Parathyroid adenoma (tissue), 2 donors: ENCODE measurements around the gene MYO1D.

Source experiments
- H2AFZ ChIP-seq: fragments of 300-600 bp; sonication (generic); one replicate; pipeline ENCODE4 v1.7.0; 2017; ENCODE audit warnings: antibody characterized with exemption, mild to moderate bottlenecking
- H3K27ac ChIP-seq: fragments of 300-600 bp; sonication (generic); one replicate; pipeline ENCODE4 v1.7.0; 2017
- H3K27me3 ChIP-seq: fragments of 300-600 bp; sonication (generic); one replicate; pipeline ENCODE4 v1.7.0; 2017; ENCODE audit warnings: low read length; ENCODE audit not compliant: control insufficient read depth, insufficient read depth
- H3K36me3 ChIP-seq: fragments of 300-600 bp; sonication (generic); one replicate; pipeline ENCODE4 v1.7.0; 2017; ENCODE audit warnings: low read length; ENCODE audit not compliant: control insufficient read depth, insufficient read depth
- H3K4me1 ChIP-seq: fragments of 300-600 bp; sonication (generic); one replicate; pipeline ENCODE4 v1.7.0; 2017; ENCODE audit warnings: control low read depth
- H3K4me2 ChIP-seq: fragments of 300-600 bp; sonication (generic); one replicate; pipeline ENCODE4 v1.7.0; 2017; ENCODE audit warnings: low read length
- H3K4me3 ChIP-seq: fragments of 300-600 bp; sonication (generic); one replicate; pipeline ENCODE4 v1.7.0; 2017; ENCODE audit warnings: low read depth, low read length
- H3K79me2 ChIP-seq: fragments of 300-600 bp; sonication (generic); one replicate; pipeline ENCODE4 v1.7.0; 2017; ENCODE audit warnings: control low read depth
- H3K9ac ChIP-seq: fragments of 300-600 bp; sonication (generic); one replicate; pipeline ENCODE4 v1.7.0; 2017; ENCODE audit warnings: mild to moderate bottlenecking
- H3K9me3 ChIP-seq: fragments of 300-600 bp; sonication (generic); one replicate; pipeline ENCODE4 v1.7.0; 2017; ENCODE audit warnings: low read length; ENCODE audit not compliant: control insufficient read depth
- TF ChIP-seq, protein P1 (sequence below): fragments of 300-600 bp; sonication (generic); IDR thresholded peaks from one replicate; pipeline ENCODE4 v1.7.0; 2017; ENCODE audit warnings: antibody characterized with exemption, mild to moderate bottlenecking
- donor health status: primary hyperparathyroidism.

MYO1D gene

DNA sequence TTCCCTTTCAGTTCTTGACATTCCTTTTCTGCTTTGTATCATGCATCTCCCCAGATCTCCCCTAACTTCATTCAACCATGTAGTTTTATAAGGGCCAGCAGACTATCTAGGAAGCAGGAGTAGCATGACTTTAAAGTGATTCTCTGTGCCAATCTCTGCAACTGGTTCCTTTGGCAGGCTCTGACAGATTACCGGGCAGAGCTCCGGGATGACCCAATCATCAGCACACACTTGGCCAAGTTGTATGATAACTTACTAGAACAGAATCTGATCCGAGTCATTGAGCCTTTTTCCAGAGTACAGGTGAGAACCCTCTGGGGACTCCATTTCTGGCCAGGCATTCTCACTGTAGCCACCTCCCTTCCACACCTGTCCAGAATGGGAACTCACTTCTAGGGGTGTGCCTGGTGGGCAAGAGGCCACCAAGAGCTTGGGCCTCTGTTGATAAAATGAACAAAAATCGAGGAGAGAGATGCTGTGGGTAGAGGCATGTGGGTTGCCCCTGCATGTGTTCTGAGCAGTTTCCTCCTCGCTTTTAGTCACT lies 397.8 kb downstream of the MYO1D start:
- Histone ChIP-seq H2AFZ (no peak overlapping the region), H3K36me3 (no peaks in the 10 kb centered on the region), H3K4me2 (no peak overlapping the region), H3K4me3 (no peak overlapping the region), H3K9me3 (no peaks in the 10 kb centered on the region), H3K79me2 (no peaks in the 10 kb centered on the region), H3K27me3 (no peaks in the 10 kb centered on the region), H3K9ac (no peak overlapping the region), H3K4me1 (peaks cover 2% of the 10 kb centered on the region), H3K27ac (no peak overlapping the region)
- TF ChIP-seq, protein P1, sequence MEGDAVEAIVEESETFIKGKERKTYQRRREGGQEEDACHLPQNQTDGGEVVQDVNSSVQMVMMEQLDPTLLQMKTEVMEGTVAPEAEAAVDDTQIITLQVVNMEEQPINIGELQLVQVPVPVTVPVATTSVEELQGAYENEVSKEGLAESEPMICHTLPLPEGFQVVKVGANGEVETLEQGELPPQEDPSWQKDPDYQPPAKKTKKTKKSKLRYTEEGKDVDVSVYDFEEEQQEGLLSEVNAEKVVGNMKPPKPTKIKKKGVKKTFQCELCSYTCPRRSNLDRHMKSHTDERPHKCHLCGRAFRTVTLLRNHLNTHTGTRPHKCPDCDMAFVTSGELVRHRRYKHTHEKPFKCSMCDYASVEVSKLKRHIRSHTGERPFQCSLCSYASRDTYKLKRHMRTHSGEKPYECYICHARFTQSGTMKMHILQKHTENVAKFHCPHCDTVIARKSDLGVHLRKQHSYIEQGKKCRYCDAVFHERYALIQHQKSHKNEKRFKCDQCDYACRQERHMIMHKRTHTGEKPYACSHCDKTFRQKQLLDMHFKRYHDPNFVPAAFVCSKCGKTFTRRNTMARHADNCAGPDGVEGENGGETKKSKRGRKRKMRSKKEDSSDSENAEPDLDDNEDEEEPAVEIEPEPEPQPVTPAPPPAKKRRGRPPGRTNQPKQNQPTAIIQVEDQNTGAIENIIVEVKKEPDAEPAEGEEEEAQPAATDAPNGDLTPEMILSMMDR = no peak

DNA sequence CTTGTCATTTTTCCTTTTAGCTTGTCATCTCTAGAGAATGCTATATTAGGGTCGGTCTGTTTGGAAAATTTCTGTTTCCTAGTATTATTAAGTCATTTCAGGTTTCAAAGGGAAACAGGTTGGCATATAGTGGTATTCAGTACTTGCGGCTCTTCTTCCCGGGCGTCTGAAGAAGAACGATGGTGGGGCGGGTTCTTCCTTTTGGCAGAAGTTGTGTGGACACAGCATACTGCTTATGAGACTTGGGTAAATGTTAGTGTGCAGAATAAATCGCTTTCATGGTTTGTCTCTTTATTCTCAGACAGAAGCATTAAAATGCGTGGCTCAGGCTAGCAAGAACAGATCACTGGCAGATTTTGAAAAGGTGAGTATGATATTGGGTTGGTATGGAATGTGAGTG lies 399.7 kb downstream of the MYO1D start:
- Histone ChIP-seq H3K27ac (no peak overlapping the region), H3K27me3 (no peaks in the 10 kb centered on the region), H3K4me1 (peaks cover 2% of the 10 kb centered on the region), H3K36me3 (no peaks in the 10 kb centered on the region), H3K4me2 (no peak overlapping the region), H2AFZ (no peak overlapping the region), H3K9me3 (no peaks in the 10 kb centered on the region), H3K79me2 (no peaks in the 10 kb centered on the region), H3K4me3 (no peak overlapping the region), H3K9ac (no peak overlapping the region)
- TF ChIP-seq, protein P1 = no peak

DNA sequence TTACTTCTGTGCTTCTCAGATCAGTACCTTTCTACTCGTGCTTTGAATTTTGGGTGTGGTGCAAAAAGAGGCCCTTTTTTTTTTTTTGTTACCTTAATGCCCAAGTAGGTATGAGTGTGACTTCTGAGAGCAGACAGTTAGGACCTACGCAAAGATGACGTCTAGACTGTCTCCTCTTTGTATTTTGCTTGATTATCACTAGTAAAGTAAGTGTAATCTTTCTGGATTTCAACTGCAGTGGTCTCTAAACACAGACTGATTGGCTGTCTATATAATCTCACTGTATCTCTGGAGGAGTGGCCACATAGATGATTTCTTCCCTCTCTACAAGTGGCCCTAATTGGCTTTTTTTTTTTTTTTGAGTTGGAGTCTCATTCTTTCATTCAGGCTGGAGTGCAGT lies 401.7 kb downstream of the MYO1D start:
- Histone ChIP-seq H3K79me2 (no peaks in the 10 kb centered on the region), H3K36me3 (no peaks in the 10 kb centered on the region), H3K4me3 (no peak overlapping the region), H3K27ac (no peak overlapping the region), H3K9me3 (no peaks in the 10 kb centered on the region), H3K4me2 (no peak overlapping the region), H3K4me1 (peaks cover 10% of the 10 kb centered on the region), H3K9ac (no peak overlapping the region), H3K27me3 (no peaks in the 10 kb centered on the region), H2AFZ (no peak overlapping the region)
- TF ChIP-seq, protein P1 = no peak

DNA sequence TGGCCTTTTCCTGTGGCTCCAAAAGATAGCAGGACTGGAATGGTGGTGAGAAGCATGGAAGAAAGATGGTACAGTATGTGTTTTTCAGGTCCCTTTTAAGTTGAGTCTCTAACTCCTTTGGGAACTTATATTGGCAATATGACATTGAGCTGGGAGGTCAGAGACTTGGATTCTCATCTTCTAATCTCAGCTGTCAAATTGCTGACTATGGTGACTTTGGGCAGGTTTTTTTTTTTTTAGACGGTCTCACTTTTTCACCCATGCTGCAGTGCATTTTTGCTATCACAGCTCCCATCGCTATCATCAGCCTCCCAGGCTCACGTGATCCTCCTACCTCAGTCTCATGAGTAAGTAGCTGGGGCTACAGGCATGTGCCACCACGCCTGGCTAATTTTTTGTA lies 405.3 kb downstream of the MYO1D start:
- Histone ChIP-seq H3K27ac (peak overlapping the region; percentile 34), H3K9me3 (no peaks in the 10 kb centered on the region), H3K4me2 (no peak overlapping the region), H3K4me3 (no peak overlapping the region), H3K36me3 (no peaks in the 10 kb centered on the region), H2AFZ (no peak overlapping the region), H3K79me2 (peaks cover 10% of the 10 kb centered on the region), H3K4me1 (peaks cover 10% of the 10 kb centered on the region), H3K27me3 (no peaks in the 10 kb centered on the region), H3K9ac (no peak overlapping the region)
- TF ChIP-seq, protein P1 = no peak

DNA sequence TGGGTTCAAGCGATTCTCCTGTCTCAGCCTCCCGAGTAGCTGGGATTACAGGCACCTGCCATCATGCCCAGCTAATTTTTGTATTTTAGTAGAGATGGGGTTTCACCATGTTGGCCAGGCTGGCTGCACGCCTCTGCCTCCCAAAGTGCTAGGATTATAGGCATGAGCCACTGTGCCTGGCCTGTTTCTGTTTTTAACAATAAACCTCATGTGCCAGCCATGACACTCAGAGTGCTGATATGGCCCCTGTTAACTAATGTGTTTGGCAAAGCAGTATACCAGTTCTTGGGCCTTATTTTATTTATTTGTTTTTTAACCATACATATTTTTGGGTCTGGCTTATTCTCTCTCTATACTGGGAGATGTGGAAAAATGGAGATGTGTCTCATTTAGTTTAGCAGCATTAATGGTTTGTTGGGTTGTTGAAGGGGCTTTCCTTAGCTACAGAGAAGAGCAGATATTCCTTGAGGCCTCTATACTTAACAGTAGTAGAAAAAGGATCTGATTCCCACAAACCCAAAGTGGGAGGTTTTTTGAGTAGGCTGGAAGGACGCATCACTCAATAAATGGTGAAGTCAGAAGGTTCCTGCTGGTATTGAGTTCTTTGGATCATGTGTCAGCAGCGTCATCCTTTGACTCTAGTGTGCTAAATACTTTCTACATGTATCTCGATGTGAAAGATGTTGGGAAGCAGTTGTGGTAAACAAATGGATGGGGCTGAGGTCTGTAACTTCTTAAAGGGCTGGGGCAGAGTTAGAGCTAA lies 406.3 kb downstream of the MYO1D start:
- TF ChIP-seq, protein P1 = no peak
- no peak overlapping the region for H3K27ac ChIP-seq
- H3K9me3 ChIP-seq = no peaks in the 10 kb centered on the region
- peaks cover 10% of the 10 kb centered on the region for H3K4me1 ChIP-seq
- no peak overlapping the region for H3K4me2 ChIP-seq
- H3K9ac ChIP-seq = no peak overlapping the region
- no peaks in the 10 kb centered on the region for H3K36me3 ChIP-seq
- no peaks in the 10 kb centered on the region for H3K27me3 ChIP-seq
- no peak overlapping the region for H3K4me3 ChIP-seq
- no peak overlapping the region for H2AFZ ChIP-seq
- peaks cover 10% of the 10 kb centered on the region for H3K79me2 ChIP-seq
